Hepatocyte (in vitro differentiated cells): ENCODE results near the gene NPIPB6.

Source experiments
- EZH2 ChIP-seq: fragments of 200-600 bp; sonication (generic); IDR thresholded peaks from 2 replicates; pipeline ENCODE4 v1.6.1; 2016; ENCODE audit warnings: antibody characterized with exemption, mild to moderate bottlenecking, borderline replicate concordance
- EZH2phosphoT487 ChIP-seq: fragments of 200-600 bp; sonication (generic); IDR thresholded peaks from one replicate; pipeline ENCODE4 v1.6.1; 2018; ENCODE audit warnings: antibody characterized with exemption, mild to moderate bottlenecking, low read depth, moderate library complexity; ENCODE audit not compliant: unreplicated experiment, severe bottlenecking
- TF ChIP-seq, protein P1 (sequence below): fragments of 200-600 bp; sonication (generic); IDR thresholded peaks from 2 replicates; pipeline ENCODE4 v1.5.1; 2016; ENCODE audit warnings: antibody characterized with exemption, mild to moderate bottlenecking; ENCODE audit not compliant: poor library complexity

DNA sequence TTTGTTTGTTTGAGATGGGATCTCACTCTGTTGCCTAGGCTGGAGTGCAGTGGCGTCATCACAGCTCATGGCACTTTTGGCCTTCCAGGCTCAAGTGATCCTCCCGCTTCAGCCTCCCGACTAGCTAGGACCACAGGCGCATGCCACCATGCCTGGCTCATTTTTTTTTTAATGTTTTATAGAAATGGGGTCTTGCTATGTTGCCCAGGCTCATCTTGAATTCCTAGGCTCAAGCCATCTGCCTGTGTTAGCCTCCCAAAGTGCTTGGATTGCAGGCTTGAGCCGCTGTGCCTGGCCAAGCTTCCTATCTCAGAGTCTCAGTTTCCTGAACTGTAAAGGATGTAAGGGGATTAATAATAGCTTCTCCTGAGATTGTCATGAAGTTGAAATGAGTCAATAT lies 63.0 kb downstream of the NPIPB6 start:
- TF ChIP-seq, protein P1, sequence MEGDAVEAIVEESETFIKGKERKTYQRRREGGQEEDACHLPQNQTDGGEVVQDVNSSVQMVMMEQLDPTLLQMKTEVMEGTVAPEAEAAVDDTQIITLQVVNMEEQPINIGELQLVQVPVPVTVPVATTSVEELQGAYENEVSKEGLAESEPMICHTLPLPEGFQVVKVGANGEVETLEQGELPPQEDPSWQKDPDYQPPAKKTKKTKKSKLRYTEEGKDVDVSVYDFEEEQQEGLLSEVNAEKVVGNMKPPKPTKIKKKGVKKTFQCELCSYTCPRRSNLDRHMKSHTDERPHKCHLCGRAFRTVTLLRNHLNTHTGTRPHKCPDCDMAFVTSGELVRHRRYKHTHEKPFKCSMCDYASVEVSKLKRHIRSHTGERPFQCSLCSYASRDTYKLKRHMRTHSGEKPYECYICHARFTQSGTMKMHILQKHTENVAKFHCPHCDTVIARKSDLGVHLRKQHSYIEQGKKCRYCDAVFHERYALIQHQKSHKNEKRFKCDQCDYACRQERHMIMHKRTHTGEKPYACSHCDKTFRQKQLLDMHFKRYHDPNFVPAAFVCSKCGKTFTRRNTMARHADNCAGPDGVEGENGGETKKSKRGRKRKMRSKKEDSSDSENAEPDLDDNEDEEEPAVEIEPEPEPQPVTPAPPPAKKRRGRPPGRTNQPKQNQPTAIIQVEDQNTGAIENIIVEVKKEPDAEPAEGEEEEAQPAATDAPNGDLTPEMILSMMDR: no peak
- TF ChIP-seq EZH2 (no peak), EZH2phosphoT487 (no peak)
